ENCODE results near the gene KRR1.

GRCh38 chr12:75491169-75491568 is 20.2 kb downstream of the KRR1 start:
- TF ChIP-seq CTCF (IDR thresholded peaks at IDR 0.05) (no peak), POLR2A (IDR thresholded peaks at IDR 0.05) (no peak)
